ENCODE measurements around the gene HAVCR1.
"Not testable (repeated sequence)": the region's sequence is repeated elsewhere in the genome, so short reads cannot be mapped to it uniquely, and the experiment has no call there.

The HAVCR1 gene

DNA sequence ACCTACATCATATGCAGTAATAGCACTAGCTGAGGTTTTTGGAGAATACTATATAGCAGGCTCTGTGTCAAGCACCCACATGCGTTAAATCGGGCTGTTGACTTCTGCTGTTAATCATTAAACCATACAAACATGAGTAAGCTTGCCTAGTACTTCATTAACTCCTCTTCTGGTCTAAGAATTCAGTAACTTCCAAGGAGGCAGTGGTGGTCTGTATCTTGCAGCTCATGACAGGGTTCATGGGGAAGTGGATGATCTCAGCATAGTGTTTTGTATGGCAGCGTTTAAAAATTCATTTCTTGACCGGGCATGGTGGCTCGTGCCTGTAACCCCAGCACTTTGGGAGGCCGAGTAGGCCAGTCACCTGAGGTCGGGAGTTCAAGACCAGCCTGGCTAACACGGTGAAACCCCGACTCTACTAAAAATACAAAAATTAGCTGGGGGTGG, at the start of gene HAVCR1:
HAVCR1 (minus strand) TSS at position 24 of the 447 bp plus-strand sequence. CDS start 1,173 bp downstream, outside the sequence.
- no peak for DNase-seq (ENCODE audit: low read depth in 2 of 2)

DNA sequence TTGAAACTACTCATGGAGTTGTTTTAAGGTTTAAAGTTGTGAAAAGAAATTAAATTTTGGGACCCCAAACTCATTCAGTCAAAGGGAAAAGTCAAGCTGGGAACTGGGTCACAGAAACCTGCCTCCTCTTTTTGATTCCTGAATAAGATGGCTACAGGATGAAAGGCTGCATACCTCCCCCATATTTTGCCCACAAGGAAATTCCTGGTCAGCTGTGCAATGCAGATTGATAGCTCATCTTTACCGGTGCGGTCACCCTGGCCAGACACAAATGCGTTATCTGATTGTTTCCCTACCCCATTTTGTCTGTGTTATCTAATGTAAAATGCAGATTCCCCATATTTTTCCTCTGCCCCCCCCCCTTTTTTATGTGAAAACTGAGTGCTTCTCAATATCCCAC, 48.6 kb upstream of the HAVCR1 start:
- no peak for DNase-seq (ENCODE audit: low read depth in 2 of 2)

DNA sequence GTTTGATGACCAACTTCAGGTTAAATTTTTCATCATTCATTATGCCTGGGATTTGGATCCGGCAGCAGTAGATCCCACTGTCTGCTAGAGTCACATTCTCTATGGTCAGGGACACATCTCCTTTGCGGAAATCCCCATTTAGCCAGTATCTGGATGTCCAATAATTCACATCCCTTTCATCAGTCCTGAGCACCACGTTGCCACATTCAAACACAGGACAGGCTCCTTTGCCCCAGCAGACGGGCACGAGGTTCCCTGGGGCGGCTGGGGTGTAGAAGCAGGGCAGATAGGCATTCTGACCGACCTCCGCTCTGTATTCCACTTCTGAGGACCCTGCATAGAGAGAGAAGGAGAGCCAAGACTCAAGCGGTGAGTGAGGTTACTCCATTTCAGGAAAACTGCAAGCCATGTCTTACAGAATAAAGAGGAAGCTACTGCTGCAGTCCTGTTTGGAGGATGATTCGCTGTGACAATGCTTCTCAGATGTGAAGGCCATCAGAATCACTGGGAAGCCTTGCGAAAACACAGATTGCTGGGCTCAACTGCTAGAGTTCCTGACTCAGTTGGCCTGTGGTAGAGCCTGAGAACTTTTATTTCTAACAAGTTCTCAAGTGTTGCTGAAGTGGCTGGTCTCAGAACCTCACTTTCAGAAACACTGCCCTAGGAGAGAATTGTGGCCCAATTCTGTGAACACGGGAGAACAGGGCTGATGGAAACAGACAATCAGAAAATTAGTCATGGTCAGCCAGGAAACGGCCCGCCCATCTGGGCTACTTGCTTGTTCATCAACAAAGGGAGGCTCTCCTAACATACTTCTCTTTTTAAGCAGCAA, 47.9 kb upstream of the HAVCR1 start:
- no peak for DNase-seq (ENCODE audit: low read depth in 2 of 2)

DNA sequence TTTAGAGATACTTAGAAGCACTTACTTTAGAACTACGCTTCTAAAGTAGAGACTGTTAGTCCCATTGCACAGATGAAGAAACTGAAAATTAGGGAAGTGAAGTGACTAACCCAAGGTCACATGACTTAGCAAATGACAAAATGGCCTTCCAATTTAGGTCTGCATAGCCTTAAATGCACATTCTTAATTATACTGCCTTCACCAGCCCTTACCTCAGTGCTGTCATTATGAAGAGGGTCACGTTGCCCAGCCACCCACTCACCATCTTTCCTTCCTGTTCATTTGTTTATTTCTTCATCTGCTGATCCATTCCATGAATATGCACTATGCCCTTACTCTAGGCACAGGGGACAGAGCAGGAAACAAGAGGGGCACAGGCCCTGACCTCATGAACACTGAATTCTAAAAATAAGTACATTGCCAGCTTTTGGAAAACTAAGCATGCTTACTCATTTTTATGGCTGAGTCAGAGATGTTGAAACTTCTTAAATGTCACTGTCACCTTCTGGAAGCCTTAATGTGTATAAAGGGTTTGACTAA, 41.3 kb upstream of the HAVCR1 start:
- no peak for DNase-seq (ENCODE audit: low read depth in 2 of 2)

DNA sequence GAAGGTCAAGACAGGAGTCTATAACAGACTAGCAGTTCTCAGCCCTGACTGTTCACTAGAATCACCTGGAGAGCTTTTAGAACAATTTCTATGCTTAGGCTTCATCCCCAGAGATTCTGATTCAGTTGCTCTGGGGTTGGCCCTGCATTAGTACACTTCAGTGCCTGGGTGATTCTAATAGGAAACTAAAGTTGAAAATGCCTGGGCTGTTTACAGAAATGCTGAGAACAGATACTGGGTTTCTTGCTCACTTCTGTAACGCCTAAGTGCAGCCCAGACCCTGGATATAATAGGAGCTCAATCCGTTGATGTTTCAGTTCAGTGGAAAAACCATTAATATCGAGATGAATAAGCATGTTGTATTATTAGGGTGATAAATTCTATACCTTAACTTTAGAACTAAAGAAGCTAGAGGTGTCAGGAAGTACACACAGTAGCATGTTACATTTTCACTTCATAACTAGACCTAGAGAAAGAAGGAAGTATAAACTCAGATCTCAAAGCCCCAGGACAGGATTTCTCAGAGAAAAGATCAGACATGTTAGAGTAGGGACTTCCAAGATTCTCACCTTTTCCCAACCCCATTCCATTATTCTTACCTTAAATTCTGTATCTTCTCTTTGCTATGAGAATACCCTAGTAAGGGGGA, 29.6 kb upstream of the HAVCR1 start:
- no peak for DNase-seq (ENCODE audit: low read depth in 2 of 2)

DNA sequence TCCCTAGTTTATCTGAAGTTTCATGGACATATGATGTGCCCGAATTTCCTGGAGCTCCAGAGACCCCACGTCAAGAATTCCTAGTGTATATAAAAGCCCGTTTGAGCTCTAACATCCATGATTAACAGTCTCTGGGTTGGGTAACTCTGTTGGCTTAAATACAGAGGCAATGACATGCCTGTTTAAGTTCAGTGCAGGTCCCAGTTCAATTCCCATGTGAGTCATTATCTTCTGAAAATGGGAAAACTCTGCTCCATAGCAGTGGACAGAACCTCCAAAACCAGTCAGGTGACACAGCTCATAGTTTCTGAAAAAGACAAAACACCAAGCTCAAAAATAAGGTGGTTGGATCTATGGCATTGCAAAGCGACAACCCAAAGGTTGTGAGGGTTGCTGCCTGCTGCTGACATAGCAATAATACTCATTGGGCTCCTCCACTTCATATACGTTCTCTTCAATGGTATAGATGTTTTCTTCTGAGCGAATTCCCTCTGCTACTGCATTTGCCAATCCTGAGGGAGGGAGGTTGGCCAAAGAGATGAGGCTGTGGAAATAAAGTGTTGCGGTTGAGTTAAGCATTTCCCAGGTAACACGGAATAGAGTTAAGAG, 27.9 kb upstream of the HAVCR1 start:
- no peak for DNase-seq (ENCODE audit: low read depth in 2 of 2)

DNA sequence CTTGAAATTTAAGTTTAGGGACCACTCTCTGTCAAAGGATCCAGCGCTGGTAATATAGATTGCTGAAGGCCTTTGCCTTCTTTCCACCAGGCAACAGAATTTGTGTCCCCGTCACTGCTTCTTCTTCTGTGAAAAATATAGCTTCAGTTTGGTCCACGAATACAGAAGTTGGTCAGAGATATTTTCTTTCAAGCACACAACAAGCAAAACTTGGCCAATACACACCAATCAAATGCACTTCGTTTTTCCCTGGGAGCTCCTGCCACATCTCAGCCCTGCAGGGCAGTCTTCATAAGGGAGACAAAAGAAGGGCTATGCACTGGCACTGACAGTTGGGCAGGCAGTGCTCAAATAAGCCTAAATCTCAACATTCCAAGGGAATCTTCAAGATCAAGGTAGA, 27.0 kb upstream of the HAVCR1 start:
- DNase-seq (ENCODE audit: low read depth in 2 of 2), result no peak

DNA sequence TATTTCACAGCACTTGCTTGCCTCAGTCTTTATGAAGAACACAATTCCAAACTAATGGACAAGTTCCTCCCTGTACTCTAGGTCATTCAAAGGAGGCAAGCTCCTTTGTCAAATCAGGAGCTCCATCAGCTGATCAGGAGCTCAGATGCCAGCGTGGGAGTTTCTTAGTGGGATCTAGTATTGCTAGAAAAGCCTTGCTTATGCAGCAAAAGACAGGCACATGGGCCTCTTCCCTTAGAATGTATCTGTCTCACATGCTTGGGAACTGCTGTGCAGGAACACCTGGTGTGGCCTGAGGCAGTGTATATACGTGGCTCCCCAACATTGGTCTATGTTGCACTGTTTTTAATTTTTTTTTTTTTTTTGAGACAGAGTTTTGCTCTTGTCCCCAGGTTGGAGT, 21.4 kb upstream of the HAVCR1 start:
- DNase-seq (ENCODE audit: low read depth in 2 of 2), result no peak

DNA sequence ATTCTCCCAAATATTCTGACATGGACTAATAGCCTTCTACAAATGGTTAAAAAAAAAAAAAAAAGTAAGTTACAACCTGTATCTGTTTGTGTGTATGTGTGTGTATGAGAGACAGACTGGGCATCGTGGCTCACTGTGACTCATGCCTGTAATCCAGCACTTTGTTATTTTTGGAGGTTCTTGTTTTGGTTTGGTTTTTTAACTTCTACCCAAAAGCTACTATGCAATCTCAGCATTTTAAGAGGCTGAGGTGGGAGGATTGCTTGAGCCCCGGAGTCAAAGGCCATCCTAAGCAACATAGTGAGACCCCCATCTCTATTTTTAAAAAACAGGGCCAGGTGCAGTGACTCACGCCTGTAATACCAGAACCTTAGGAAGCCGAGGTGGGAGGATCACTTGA, 17.6 kb upstream of the HAVCR1 start:
- no peak for DNase-seq (ENCODE audit: low read depth in 2 of 2)

DNA sequence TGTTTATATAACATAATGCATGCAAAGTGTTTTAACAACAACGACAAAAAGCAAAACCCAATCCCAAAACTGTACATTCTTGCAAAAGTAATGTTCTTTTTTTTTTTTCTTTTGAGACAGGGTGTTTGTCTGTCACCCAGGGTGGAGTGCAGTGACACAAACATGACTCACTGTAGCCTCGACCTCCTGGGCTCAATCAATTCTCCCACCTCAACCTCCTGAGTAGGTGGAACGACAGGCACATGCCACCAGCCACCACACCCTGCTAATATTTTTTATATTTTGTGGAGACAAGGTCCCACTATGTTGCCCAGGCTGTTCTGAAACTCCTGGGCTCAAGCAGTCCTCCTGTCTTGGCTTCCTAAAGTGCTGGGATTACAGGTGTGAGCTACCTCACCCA, 13.6 kb upstream of the HAVCR1 start:
- DNase-seq (ENCODE audit: low read depth in 2 of 2), result no peak

DNA sequence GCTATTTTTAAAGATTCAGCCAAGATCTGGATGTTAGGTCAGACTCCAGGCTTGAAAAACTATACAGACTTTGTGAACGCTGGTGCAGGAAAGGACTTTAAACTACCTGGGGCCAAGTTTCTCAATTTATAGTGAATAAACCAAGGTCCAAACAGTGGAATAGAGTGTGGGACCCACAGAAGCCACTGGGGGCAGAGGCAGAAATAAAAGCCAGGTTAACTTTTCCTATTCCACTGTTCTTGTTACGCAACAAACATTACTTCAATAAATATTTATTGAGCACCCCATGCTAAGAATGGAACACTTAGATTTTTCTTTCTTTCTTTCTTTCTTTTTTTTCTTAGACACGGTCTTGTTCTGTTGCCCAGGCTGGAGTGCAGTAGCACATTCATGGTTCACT, 11.0 kb upstream of the HAVCR1 start:
- no peak for DNase-seq (ENCODE audit: low read depth in 2 of 2)

DNA sequence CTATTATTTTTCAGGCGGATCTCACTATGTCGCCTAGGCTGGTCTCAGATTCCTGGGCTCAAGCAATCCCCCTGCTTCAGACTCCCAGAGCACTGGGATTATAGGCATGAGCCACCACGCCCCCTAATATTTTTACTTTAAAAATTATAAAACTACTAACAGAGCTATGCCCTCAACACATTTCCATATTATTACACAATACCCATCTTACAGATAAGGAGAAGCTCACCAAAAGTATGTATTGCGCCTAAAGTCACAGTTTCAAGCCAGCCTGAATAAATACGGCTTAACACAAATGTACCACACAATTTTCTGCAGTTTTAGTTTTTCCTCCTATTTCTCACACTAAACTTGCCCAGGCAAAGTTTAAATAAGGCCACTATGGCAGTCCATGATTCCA, 9.9 kb upstream of the HAVCR1 start:
- DNase-seq (ENCODE audit: low read depth in 2 of 2), result no peak

DNA sequence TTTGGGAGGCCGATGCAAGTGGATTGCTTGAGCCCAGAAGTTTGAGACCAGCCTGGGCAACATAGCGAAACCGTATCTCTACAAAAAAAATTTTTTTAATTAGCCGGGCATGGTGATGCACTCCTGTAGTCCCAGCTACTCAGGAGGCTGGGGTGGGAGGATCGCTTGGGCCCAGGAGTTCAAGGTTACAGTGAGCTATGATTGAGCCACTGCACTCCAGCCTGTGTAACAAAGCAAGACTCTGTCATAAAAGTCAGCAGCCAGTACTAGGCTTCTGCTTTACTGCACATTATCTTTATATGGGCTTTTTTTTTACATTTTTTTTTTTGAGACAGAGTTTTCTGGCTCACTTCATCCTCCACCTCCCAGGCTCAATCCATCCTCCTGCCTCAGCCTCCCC, 9.4 kb upstream of the HAVCR1 start:
- no peak for DNase-seq (ENCODE audit: low read depth in 2 of 2)

DNA sequence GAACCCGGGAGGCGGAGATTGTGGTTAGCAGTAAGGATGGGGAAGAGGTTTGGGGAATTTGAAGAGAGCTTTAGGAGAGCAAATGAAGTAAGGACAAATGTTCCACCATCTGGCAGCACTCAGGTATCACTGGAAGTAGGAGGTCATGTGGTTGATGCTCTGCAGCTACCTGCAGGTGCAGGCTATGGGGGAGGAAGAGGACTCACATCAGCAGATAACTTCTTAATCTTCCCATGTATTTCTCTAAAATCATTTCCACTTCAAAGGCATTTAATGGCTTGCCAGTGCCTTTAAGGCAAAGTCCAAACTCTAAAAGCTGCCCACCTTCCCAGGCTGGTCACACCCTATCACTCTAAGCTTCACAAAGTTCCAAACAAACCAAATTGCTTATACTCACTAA, 8.1 kb upstream of the HAVCR1 start:
- DNase-seq (ENCODE audit: low read depth in 2 of 2), result no peak

DNA sequence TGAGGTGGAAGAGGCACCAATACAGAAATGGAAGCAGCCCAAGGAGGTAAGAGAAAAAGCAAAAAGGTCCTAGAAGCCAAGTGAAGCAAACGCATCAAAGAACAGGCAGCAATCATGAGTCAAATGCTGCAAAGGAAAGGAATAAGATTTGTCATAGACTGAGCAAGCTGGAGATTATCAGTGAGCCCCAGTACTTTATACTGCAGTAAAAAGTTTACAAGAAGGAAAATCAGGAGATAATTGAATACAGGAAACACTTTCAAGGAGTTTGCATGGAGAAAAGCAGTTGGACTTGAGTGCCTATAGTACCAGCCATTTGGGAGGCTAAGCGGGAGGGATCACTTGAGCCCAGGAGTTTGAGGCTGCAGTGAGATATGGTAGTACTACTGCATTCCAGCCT, 7.2 kb upstream of the HAVCR1 start:
- DNase-seq (ENCODE audit: low read depth in 2 of 2), result no peak

DNA sequence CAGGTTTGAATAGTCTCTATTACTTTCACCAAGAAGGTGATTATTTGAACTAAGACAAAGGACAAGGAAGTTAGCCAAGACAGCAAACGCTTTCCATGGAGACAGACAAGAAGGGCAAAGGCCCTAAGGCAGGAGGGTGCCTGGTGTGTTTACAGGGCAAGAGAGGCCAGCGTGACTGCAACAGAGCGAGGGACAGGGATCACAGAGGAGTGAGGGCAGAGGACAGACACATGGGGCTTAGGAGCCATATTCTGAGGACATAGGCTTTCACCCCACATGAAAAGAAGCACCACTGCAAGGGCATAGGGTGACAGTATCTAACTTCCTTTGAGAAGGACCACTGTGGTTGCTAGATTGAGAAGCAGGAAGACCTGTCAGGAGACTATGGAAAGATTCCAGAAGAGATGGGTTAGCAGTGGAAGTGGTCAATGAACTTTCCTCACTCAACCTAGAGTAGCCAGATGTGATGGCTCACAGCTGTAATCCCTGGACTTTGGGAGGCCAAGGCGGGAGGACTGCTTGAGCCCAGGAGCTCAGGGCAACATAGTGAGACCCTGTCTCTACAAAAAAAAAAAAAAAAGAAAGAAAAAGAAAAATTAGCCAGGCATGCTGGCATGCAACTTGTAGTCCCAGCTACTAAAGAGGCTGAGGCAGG, 5.0 kb upstream of the HAVCR1 start:
- DNase-seq (ENCODE audit: low read depth in 2 of 2), result no peak

DNA sequence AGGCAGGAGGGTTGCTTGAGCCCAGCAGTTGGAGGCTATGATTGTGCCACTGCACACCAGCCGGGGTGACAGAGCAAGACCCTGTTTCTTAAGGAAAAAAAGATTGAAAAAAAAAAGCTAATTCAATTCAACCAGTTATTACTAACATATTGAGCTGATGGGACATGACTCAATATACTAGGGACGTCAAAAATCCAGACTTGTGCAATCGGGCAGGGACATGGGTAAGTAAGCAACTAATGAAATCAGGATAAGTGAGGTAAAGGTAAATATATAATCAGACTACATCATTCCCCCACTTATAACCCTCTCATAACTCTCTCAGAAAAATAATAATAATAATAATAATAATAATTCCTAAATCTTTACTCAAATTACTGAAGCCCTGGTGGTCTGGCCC, 975 bp upstream of the HAVCR1 start:
- no peak for DNase-seq (ENCODE audit: low read depth in 2 of 2)

DNA sequence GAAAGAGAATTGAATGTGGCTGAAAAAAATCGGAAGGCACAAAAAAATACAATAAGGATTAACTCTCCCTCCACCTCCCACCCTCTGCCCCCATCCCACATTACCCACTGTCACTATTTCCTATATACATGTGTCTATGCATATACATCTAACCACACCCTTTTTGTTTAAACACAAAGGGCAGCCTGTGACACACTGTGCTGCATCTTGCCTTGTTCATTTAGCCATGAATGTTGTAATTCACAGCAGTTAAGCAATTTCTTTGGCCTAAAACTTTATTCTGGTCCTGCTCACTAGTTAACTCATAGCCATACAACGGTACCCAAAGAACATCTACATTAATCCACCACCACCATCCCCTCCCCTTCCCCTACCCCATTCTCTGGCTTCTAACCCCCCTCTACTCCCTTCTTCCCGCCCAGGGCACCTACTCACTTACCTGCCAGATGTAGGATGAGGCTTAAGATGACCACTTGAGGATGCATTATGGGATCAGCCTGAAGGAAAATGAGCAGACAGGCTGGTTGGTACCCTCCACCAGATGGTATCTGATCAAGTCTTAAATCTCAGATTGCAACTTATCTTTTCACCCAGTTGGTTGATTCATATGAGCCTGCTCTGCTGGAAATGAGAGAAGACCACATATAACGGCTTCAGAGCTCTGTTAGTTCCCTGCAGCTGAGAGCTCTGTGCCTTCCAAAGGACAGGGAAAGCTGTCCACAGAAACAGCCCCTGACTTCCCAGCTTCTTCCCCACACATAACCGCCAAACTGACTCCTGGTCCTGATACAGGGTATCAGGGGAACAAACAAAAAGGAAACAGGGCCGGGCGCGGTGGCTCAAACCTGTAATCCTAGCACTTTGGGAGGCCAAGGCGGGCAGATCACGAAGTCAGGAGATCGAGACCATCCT, 1.2 kb downstream of the HAVCR1 start:
- no peak for DNase-seq (ENCODE audit: low read depth in 2 of 2)

DNA sequence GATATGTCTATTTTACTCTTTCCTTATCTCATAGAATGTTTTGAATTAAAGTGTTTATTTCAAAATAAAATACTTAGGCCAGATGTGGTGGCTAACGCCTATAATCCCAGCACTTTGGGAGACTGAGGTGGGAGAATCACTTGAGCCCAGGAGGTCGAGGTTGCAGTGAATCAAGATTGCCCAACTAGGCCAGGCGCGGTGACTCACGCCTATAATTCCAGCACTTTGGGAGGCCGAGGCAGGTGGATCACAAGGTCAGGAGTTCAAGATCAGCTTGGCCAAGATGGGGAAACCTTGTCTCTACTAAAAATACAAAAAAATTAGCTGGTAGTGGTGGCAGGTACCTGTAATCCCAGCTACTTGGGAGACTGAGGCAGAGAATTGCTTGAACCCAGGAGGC, 2.1 kb downstream of the HAVCR1 start:
- DNase-seq (ENCODE audit: low read depth in 2 of 2), result not testable (repeated sequence)

DNA sequence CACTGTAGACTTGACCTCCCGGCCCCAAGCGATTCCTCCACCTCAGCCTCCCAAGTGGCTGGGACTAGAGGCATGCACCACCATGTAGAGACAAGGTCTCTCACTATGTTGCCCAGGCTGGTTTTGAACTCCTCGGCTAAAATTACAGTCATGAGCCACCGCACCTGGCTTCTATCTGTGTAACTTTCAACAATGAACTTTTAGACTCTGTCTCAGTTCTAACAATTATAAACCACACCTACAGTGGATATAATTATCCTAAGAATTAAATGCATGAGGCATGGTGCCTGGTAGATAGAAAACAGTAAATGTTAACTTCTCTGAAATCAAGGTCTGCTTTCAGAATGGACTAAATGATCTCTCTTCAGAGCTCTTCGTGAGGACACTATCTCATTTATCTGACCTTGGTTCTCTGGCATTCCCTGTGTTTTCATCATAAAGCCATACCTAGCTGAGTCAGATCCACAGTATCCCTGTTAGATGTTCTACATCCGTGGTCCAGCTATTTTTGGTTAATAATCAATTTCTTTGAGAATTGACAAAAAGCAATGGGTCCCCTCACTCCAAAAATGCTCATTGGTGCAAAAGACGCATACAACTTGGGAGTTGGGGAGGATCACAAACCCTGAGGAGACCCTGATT, 7.2 kb downstream of the HAVCR1 start:
- DNase-seq (ENCODE audit: low read depth in 2 of 2), result no peak

DNA sequence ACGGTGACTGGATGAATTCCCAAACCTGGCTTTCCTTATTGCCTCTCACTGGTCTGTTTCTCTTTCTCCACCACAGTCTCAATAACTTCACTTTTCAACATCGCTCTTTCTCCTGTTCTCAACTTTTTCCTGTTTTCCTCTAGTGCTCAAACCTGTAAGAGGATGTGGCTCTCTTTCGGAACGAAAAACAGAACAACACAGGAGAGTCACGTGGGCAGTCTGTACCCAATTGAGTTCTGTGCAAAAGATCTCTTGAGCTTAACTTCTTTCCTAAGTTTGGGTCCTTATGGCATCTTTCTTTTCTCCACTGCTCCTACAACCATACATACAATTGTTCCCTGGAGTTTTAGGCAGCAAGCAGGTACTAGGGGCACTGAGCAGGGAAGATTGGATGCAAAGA, 8.9 kb downstream of the HAVCR1 start:
- no peak for DNase-seq (ENCODE audit: low read depth in 2 of 2)

Data from stimulated activated CD4-positive, alpha-beta T cell treated with anti-CD3 and anti-CD28 coated beads, Interleukin-1b, Interleukin-23, amount 100 ng/mL, for 4 hours (primary cell).